Dedifferentiated amniotic fluid mesenchymal stem cell (primary cell): ENCODE data around the gene SLC6A13.

Source experiments
- DNase-seq: peaks from one replicate; pipeline ENCODE4 v3.0.0-alpha.2; 2016; ENCODE audit errors: extremely low spot score

SLC6A13 gene

GRCh38 chr12:214003-214741, 48.5 kb downstream of the SLC6A13 start, which contains the start of gene SLC6A12:
Gene SLC6A12 (minus strand): TSS chr12:214157. CDS start chr12:209986, 4,171 bp downstream.
- DNase-seq, result no peak

GRCh38 chr12:213527-213932, 49.1 kb downstream of the SLC6A13 start:
- DNase-seq, result no peak

GRCh38 chr12:212715-213526, 49.7 kb downstream of the SLC6A13 start:
- no peak for DNase-seq

GRCh38 chr12:212415-212714, 50.3 kb downstream of the SLC6A13 start:
- no peak for DNase-seq

GRCh38 chr12:211639-212414, 50.8 kb downstream of the SLC6A13 start:
- DNase-seq, result no peak

GRCh38 chr12:211142-211465, 51.5 kb downstream of the SLC6A13 start:
- no peak for DNase-seq

GRCh38 chr12:210277-211141, 52.1 kb downstream of the SLC6A13 start:
- DNase-seq, result no peak

GRCh38 chr12:209851-210250, 52.8 kb downstream of the SLC6A13 start:
- no peak for DNase-seq

GRCh38 chr12:209246-209645, 53.4 kb downstream of the SLC6A13 start:
- DNase-seq, result no peak

- no peak for DNase-seq
Observed at GRCh38 chr12:208813-209212, 53.8 kb downstream of the SLC6A13 start.

GRCh38 chr12:207804-208203, 54.8 kb downstream of the SLC6A13 start:
- no peak for DNase-seq

GRCh38 chr12:206746-207440, 55.7 kb downstream of the SLC6A13 start:
- DNase-seq, result no peak

- no peak for DNase-seq
Observed at GRCh38 chr12:205026-205425, 57.6 kb downstream of the SLC6A13 start.

- no peak for DNase-seq
Observed at GRCh38 chr12:204261-204678, 58.4 kb downstream of the SLC6A13 start.

GRCh38 chr12:203462-204260, 59.0 kb downstream of the SLC6A13 start:
- DNase-seq, result no peak

GRCh38 chr12:203074-203461, 59.6 kb downstream of the SLC6A13 start:
- DNase-seq, result no peak

GRCh38 chr12:202081-202731, 60.4 kb downstream of the SLC6A13 start:
- DNase-seq, result no peak

GRCh38 chr12:201361-201760, 61.3 kb downstream of the SLC6A13 start:
- DNase-seq, result no peak

- no peak for DNase-seq
Observed at GRCh38 chr12:198705-199104, 63.9 kb downstream of the SLC6A13 start.
